Measurements from ENCODE around the gene ARFRP1. TPM values are rescaled to one million over a fixed set of nuclear protein-coding genes. Genes with fewer than 3 reads are reported as not detected.
A peak's percentile ranks its signal among the peaks of the same experiment; 100 is the strongest.

Gene ARFRP1, protein sequence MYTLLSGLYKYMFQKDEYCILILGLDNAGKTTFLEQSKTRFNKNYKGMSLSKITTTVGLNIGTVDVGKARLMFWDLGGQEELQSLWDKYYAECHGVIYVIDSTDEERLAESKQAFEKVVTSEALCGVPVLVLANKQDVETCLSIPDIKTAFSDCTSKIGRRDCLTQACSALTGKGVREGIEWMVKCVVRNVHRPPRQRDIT
- total RNA-seq (10 to 100 TPM; 29.8 to 56.0 TPM), polyA plus RNA-seq (10 to 100 TPM; 43.9 to 50.8 TPM)
- long read RNA-seq, donor 1, partial matches to known transcripts = 0 of 13 reads
- long read RNA-seq, donor 1, other reads (novel, unspliced or antisense) = 5 of 13 reads
- long read RNA-seq, donor 2, transcript ARFRP1-214 (8 exons, 2,559 nt) = major isoform, 5 of 5 reads
- long read RNA-seq, donor 2, partial matches to known transcripts = 0 of 5 reads
- long read RNA-seq, donor 2, other reads (novel, unspliced or antisense) = 0 of 5 reads
- long read RNA-seq, donor 3, partial matches to known transcripts = 0 of 3 reads
- long read RNA-seq, donor 3, other reads (novel, unspliced or antisense) = 0 of 3 reads
- long read RNA-seq, donor 4, partial matches to known transcripts = 0 of 4 reads
- long read RNA-seq, donor 4, other reads (novel, unspliced or antisense) = 0 of 4 reads
- long read RNA-seq, donor 5, partial matches to known transcripts = 25 of 42 reads
- long read RNA-seq, donor 5, other reads (novel, unspliced or antisense) = 8 of 42 reads

DNA sequence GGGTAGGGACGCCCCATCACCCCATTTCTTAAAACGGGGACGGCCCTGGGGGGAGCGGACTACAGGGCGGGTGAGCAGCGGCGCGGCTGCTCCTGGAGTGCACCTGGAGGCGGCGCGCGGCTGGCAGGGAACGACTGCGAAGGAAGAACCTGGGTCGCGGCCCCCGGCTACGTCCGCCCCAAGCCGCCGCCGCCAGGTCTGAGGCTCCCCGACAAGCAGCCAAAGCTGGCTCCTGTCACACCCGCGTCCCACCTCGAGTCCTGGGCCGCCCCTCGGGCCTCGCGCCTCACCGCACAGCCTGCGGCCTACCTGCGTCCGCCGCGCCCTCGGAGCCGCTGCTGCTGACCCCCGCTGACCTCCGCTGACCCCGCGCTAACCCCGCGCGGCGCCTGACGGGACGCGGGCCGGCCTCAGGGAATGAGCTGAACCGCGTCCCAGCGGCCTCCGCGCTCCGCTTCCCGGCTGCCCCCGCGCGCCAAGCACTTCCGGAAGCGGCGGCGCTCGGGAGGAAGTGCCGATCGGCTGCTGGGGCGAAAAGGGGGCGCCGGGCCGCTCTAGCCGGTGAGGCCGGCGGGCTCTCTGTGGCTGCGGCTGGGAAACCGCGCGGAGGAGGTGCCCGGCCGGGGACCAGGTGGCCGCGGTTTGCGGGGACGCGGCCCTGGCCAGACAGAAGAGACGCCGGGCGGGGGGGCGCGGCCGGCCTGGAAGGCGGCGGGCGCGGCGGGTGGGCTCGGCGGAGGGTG is at the start of gene ARFRP1, which contains the start of gene ZGPAT:
Gene ARFRP1 (minus strand): TSS at position 419 of the 743 bp plus-strand sequence. CDS start 885 bp downstream, outside the sequence.
Gene ZGPAT (plus strand): TSS at position 482 of the 743 bp plus-strand sequence. CDS start 542 bp downstream, outside the sequence.
- no peaks in the 10 kb centered on the region for H3K27me3 ChIP-seq (ENCODE audit: control insufficient read depth in 3 of 3, insufficient read depth in 3 of 3, low read length in 2 of 3)
- TF ChIP-seq, protein P1, sequence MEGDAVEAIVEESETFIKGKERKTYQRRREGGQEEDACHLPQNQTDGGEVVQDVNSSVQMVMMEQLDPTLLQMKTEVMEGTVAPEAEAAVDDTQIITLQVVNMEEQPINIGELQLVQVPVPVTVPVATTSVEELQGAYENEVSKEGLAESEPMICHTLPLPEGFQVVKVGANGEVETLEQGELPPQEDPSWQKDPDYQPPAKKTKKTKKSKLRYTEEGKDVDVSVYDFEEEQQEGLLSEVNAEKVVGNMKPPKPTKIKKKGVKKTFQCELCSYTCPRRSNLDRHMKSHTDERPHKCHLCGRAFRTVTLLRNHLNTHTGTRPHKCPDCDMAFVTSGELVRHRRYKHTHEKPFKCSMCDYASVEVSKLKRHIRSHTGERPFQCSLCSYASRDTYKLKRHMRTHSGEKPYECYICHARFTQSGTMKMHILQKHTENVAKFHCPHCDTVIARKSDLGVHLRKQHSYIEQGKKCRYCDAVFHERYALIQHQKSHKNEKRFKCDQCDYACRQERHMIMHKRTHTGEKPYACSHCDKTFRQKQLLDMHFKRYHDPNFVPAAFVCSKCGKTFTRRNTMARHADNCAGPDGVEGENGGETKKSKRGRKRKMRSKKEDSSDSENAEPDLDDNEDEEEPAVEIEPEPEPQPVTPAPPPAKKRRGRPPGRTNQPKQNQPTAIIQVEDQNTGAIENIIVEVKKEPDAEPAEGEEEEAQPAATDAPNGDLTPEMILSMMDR (IDR thresholded peaks at IDR 0.05; ENCODE audit: control extremely low read depth, extremely low read depth) = no peak
- peak within 1 kb of the TSS; percentile 94 for H3K4me3 ChIP-seq
- DNase-seq (peak; percentile 81 to 89 (median 84)), ATAC-seq (ENCODE audit: insufficient read depth, low FRiP score) (peak; percentile 94)
- H3K4me1 ChIP-seq (ENCODE audit: control insufficient read depth in 5 of 5, insufficient read depth in 5 of 5, low read length in 5 of 5) = peaks cover 0 to 16% (median 8%) of the 10 kb centered on the region in 5 donors
- WGBS, 2 donors = 0 to 1% methylated on average over 83 to 98 of the region's 98 CpGs
- peak within 1 kb of the TSS; percentile 94 to 95 for H3K27ac ChIP-seq (ENCODE audit: low read depth in 1 of 2, low read length in 1 of 2)
- H3K9ac ChIP-seq (ENCODE audit: insufficient read depth in 1 of 2, low read length in 2 of 2) = peak within 1 kb of the TSS; percentile 46 to 68
- peaks cover 6 to 36% (median 22%) of the 10 kb centered on the region in 4 donors for H3K36me3 ChIP-seq (ENCODE audit: control insufficient read depth in 4 of 4, insufficient read depth in 4 of 4, low read length in 4 of 4)
- H3K9me3 ChIP-seq (ENCODE audit: control insufficient read depth in 4 of 4, insufficient read depth in 3 of 4, low read length in 3 of 4) = no peaks in the 10 kb centered on the region

DNA sequence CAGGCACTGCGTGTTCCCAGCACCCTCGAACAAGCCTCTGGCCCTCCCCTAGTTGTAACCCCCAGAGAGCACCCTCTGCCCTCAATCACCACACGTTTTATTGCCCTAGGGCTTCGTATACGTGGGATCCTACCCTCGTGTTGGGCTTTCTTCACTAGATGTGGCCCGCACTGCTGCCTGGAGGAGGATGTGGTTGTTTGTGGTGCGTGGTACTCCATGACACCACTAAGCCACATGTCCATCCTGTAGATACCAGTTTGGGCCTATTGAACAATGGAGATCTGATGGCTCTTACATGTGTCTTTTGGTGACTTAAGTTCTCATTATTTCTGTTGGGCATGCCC is 48.8 kb upstream of the ARFRP1 start:
- Histone ChIP-seq H3K36me3 (ENCODE audit: control insufficient read depth in 4 of 4, insufficient read depth in 4 of 4, low read length in 4 of 4) (peaks cover 0 to 4% (median 0%) of the 10 kb centered on the region in 4 donors), H3K27me3 (ENCODE audit: control insufficient read depth in 3 of 3, insufficient read depth in 3 of 3, low read length in 2 of 3) (no peaks in the 10 kb centered on the region), H3K4me3 (no peak overlapping the region), H3K9ac (ENCODE audit: insufficient read depth in 1 of 2, low read length in 2 of 2) (no peak overlapping the region), H3K9me3 (ENCODE audit: control insufficient read depth in 4 of 4, insufficient read depth in 3 of 4, low read length in 3 of 4) (no peaks in the 10 kb centered on the region), H3K27ac (ENCODE audit: low read depth in 1 of 2, low read length in 1 of 2) (no peak overlapping the region), H3K4me1 (ENCODE audit: control insufficient read depth in 5 of 5, insufficient read depth in 5 of 5, low read length in 5 of 5) (no peaks in the 10 kb centered on the region)
- TF ChIP-seq, protein P1 (IDR thresholded peaks at IDR 0.05; ENCODE audit: control extremely low read depth, extremely low read depth) = no peak
- ATAC-seq (ENCODE audit: insufficient read depth, low FRiP score) = no peak
- 46 to 64% methylated on average over 8 of the region's 8 CpGs for WGBS, 2 donors
- DNase-seq = peak in 1 of 3 donors; percentile 2

DNA sequence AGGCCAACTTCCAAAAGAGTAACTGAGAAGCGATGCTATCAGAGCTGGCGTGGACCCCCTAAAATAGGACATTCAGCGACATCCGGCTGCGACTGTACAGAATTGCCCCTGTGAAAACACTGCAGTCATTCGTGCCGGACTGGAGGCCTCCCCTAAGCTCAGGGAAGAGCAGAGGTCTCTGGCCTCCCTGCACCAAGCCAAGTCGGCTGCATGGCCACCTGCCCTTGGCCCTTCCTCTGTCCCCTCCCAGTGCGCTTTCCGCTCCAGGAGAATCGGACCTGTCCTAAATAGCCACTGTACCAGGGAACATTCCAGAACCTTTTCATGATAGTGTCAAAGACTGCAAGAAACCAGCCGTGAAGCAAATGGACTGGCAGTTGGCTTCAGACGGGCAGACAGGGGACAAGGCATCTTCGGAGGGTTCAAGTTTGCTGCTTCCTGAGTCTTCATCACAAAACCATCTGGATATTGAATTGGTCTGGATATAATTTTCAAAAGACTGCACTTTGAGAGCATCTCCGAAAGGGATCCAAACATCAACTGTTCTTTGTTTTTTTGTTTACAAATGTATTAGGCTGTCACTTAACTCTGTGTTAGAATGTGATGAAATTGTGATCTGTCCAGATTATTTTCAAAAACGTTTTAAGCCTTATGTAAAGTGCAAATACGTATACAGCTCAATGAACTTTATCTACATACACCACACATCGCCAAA is 48.3 kb upstream of the ARFRP1 start:
- no peak for ATAC-seq (ENCODE audit: insufficient read depth, low FRiP score)
- peak in 1 of 3 donors; percentile 7 for DNase-seq
- H3K9me3 ChIP-seq (ENCODE audit: control insufficient read depth in 4 of 4, insufficient read depth in 3 of 4, low read length in 3 of 4) = no peaks in the 10 kb centered on the region
- H3K27ac ChIP-seq (ENCODE audit: low read depth in 1 of 2, low read length in 1 of 2) = no peak overlapping the region
- no peak overlapping the region for H3K4me3 ChIP-seq
- H3K9ac ChIP-seq (ENCODE audit: insufficient read depth in 1 of 2, low read length in 2 of 2) = no peak overlapping the region
- peaks cover 0 to 4% (median 0%) of the 10 kb centered on the region in 4 donors for H3K36me3 ChIP-seq (ENCODE audit: control insufficient read depth in 4 of 4, insufficient read depth in 4 of 4, low read length in 4 of 4)
- WGBS, 2 donors = 85 to 92% methylated on average over 18 of the region's 18 CpGs
- TF ChIP-seq, protein P1 (IDR thresholded peaks at IDR 0.05; ENCODE audit: control extremely low read depth, extremely low read depth) = no peak
- H3K27me3 ChIP-seq (ENCODE audit: control insufficient read depth in 3 of 3, insufficient read depth in 3 of 3, low read length in 2 of 3) = no peaks in the 10 kb centered on the region
- no peaks in the 10 kb centered on the region for H3K4me1 ChIP-seq (ENCODE audit: control insufficient read depth in 5 of 5, insufficient read depth in 5 of 5, low read length in 5 of 5)

Data from lung (tissue), 16 donors.